Hepatocyte (in vitro differentiated cells): Measurements from ENCODE around the gene ENO2.

ENCODE experiments used
- CTCF ChIP-seq: fragments of 200-600 bp; sonication (generic); IDR thresholded peaks from 2 replicates; pipeline ENCODE4 v1.5.1; 2016; ENCODE audit warnings: antibody characterized with exemption, mild to moderate bottlenecking; ENCODE audit not compliant: poor library complexity
- EZH2 ChIP-seq: fragments of 200-600 bp; sonication (generic); IDR thresholded peaks from 2 replicates; pipeline ENCODE4 v1.6.1; 2016; ENCODE audit warnings: antibody characterized with exemption, mild to moderate bottlenecking, borderline replicate concordance
- EZH2phosphoT487 ChIP-seq: fragments of 200-600 bp; sonication (generic); IDR thresholded peaks from one replicate; pipeline ENCODE4 v1.6.1; 2018; ENCODE audit warnings: antibody characterized with exemption, mild to moderate bottlenecking, low read depth, moderate library complexity; ENCODE audit not compliant: unreplicated experiment, severe bottlenecking

GRCh38 chr12:6883683-6884082 is 30.7 kb upstream of the ENO2 start:
- TF ChIP-seq CTCF, result no peak
- TF ChIP-seq EZH2phosphoT487, result no peak
- no peak for TF ChIP-seq EZH2
